OCI-LY7 (cell line): ENCODE measurements around the gene TM4SF1. TPM values are rescaled to one million over a fixed set of nuclear protein-coding genes. Genes with fewer than 3 reads are reported as not detected.

Experiments used
- BruUV-seq: library from RNA; stranded (reverse); fragments of 400-500 nt; replicated peaks from 2 replicates; lab custom pipeline; 2021; lab: Mats Ljungman, UMichigan
- CTCF ChIA-PET: fragments of 300-600 bp; sonication (Branson Sonifier 250); formaldehyde crosslinking; loops from one replicate; lab custom pipeline; 2022; ENCODE audit warnings: antibody characterized with exemption; ENCODE audit not compliant: unreplicated experiment; lab: Charles Lee
- POLR2A ChIA-PET: fragments of 300-600 bp; sonication (Branson Sonifier 250); formaldehyde crosslinking; loops from one replicate; lab custom pipeline; 2022; ENCODE audit warnings: antibody characterized with exemption; lab: Charles Lee
- DNase-seq: peaks from one replicate; pipeline ENCODE4 v3.0.0-alpha.2; 2015; ENCODE audit warnings: low spot score
- H2AFZ ChIP-seq: fragments of 200-600 bp; sonication (generic), shearing (Covaris generic); 2 replicates; pipeline ENCODE4 v1.6.1; 2014; ENCODE audit warnings: mild to moderate bottlenecking, antibody characterized with exemption, low read length, moderate library complexity
- H3K27ac ChIP-seq: fragments of 200-600 bp; sonication (generic); 2 replicates; pipeline ENCODE4 v1.5.1; 2014; ENCODE audit warnings: mixed run types, low read depth, mild to moderate bottlenecking, moderate library complexity, low read length, inconsistent platforms; ENCODE audit not compliant: poor library complexity, severe bottlenecking
- H3K36me3 ChIP-seq: fragments of 200-600 bp; sonication (generic); 2 replicates; pipeline ENCODE4 v1.6.1; 2014; ENCODE audit warnings: mild to moderate bottlenecking, antibody characterized with exemption, low read length, moderate library complexity, mixed read lengths; ENCODE audit not compliant: insufficient read depth
- H3K4me1 ChIP-seq: fragments of 200-600 bp; sonication (generic); 2 replicates; pipeline ENCODE4 v1.5.1; 2014; ENCODE audit warnings: mild to moderate bottlenecking, low read length; ENCODE audit not compliant: insufficient read depth, poor library complexity, severe bottlenecking
- H3K4me2 ChIP-seq: fragments of 200-600 bp; sonication (generic); 2 replicates; pipeline ENCODE4 v1.6.1; 2014; ENCODE audit warnings: mild to moderate bottlenecking, low read length
- H3K4me3 ChIP-seq: fragments of 200-600 bp; sonication (generic); 2 replicates; pipeline ENCODE4 v1.5.1; 2014; ENCODE audit warnings: mild to moderate bottlenecking, low read depth, low read length; ENCODE audit not compliant: poor library complexity, severe bottlenecking
- H3K79me2 ChIP-seq: fragments of 200-600 bp; sonication (generic); 2 replicates; pipeline ENCODE4 v1.6.1; 2016; ENCODE audit warnings: low read depth, mild to moderate bottlenecking, low read length, moderate library complexity, mixed read lengths; ENCODE audit not compliant: insufficient read depth
- H3K9me2 ChIP-seq: fragments of 200-600 bp; sonication (generic); 2 replicates; pipeline ENCODE4 v1.6.1; 2016; ENCODE audit warnings: mild to moderate bottlenecking, low read length, mixed read lengths; ENCODE audit not compliant: insufficient read depth
- H3K9me3 ChIP-seq: fragments of 200-600 bp; sonication (generic); 2 replicates; pipeline ENCODE4 v1.6.1; 2014; ENCODE audit warnings: mild to moderate bottlenecking, mixed run types, low read length, mixed read lengths
- H4K20me1 ChIP-seq: fragments of 200-600 bp; sonication (generic); 2 replicates; pipeline ENCODE4 v1.6.1; 2014; ENCODE audit warnings: mild to moderate bottlenecking, antibody characterized with exemption, low read length, moderate library complexity, mixed read lengths; ENCODE audit not compliant: insufficient read depth
- CTCF ChIP-seq: fragments of 200-600 bp; sonication (generic); conservative IDR thresholded peaks from 2 replicates; pipeline ENCODE4 v1.5.1; 2014; ENCODE audit warnings: mild to moderate bottlenecking, antibody characterized with exemption, low read length, moderate library complexity, mixed read lengths
- EZH2phosphoT487 ChIP-seq: fragments of 200-600 bp; sonication (generic); IDR thresholded peaks from 2 replicates; pipeline ENCODE4 v1.6.1; 2018; ENCODE audit warnings: low read depth, borderline replicate concordance, mild to moderate bottlenecking, mixed run types, antibody characterized with exemption, low read length, moderate library complexity, mixed read lengths
- intact Hi-C: fragments of 100-400 bp; cut with micrococcal nuclease; formaldehyde crosslinking; loops from one replicate; pipeline ENCODE4 v1.10.0; 2022; ENCODE audit not compliant: unreplicated experiment
- total RNA-seq, 2 experiments: library from RNA; depleted of rRNA in 1 of 2; stranded (reverse); fragments of >200 nt in 1 of 2; shearing (Covaris generic) in 1 of 2; gene quantifications; 2 replicates each; pipeline ENCODE4 v1.2.3, GENCODE V29; 2014 to 2022

TM4SF1 gene
- total RNA-seq, 2 experiments from 2014 or later = not detected

- Histone ChIP-seq H3K79me2 (no peaks in the 10 kb centered on the region), H3K9me2 (no peaks in the 10 kb centered on the region), H3K4me3 (no peak overlapping the region), H4K20me1 (no peaks in the 10 kb centered on the region), H3K27ac (no peak overlapping the region), H3K36me3 (no peaks in the 10 kb centered on the region), H3K9me3 (no peaks in the 10 kb centered on the region), H3K4me2 (no peak overlapping the region), H2AFZ (no peak overlapping the region), H3K4me1 (no peaks in the 10 kb centered on the region)
- CTCF ChIA-PET = no interaction called here
- intact Hi-C loops = no loop called here
- TF ChIP-seq CTCF (no peak), EZH2phosphoT487 (no peak)
- no peak for DNase-seq
- BruUV-seq = no TSS peak
- POLR2A ChIA-PET = no interaction called here
Measured at GRCh38 chr3:149374793-149375500, 2.5 kb downstream of the TM4SF1 start.

GRCh38 chr3:149374391-149374790, 3.1 kb downstream of the TM4SF1 start:
- POLR2A ChIA-PET = no interaction called here
- no peaks in the 10 kb centered on the region for H3K79me2 ChIP-seq
- CTCF ChIA-PET = no interaction called here

More at GRCh38 chr3:149374391-149374790, 3.1 kb downstream of the TM4SF1 start:
- Histone ChIP-seq H2AFZ (no peak overlapping the region), H4K20me1 (no peaks in the 10 kb centered on the region), H3K36me3 (no peaks in the 10 kb centered on the region), H3K4me1 (no peaks in the 10 kb centered on the region), H3K9me2 (no peaks in the 10 kb centered on the region), H3K4me3 (no peak overlapping the region), H3K9me3 (no peaks in the 10 kb centered on the region), H3K27ac (no peak overlapping the region), H3K4me2 (no peak overlapping the region)
- intact Hi-C loops = no loop called here
- no peak for TF ChIP-seq EZH2phosphoT487
- TF ChIP-seq CTCF = no peak
- no peak for DNase-seq
- BruUV-seq = no TSS peak
